Renal cortex interstitium (tissue), 11 donors: Measurements from ENCODE around the gene OTUD7B. TPM values are rescaled to one million over a fixed set of nuclear protein-coding genes. Genes with fewer than 3 reads are reported as not detected.
A peak's percentile ranks its signal among the peaks of the same experiment; 100 is the strongest.
"Not testable (repeated sequence)": the region's sequence is repeated elsewhere in the genome, so short reads cannot be mapped to it uniquely, and the experiment has no call there.

Experiments
- DNase-seq, 11 donors: peaks; one replicate each; pipeline ENCODE4 v3.0.0-alpha.2; 2013; ENCODE audit warnings: low read depth in 9 of 11, low spot score in 4 of 11; ENCODE audit errors: extremely low read depth in 1 of 11
- polyA plus RNA-seq, 3 donors: library from polyadenylated mRNA; unstranded; fragments of 120-200 nt; gene quantifications; one replicate each; pipeline ENCODE4 v1.2.1, GENCODE V29; 2013; ENCODE audit not compliant: insufficient read length in 3 of 3

Gene OTUD7B
- polyA plus RNA-seq, 3 donors = 16.2 to 22.1 (median 19.0) TPM

- no peak for DNase-seq
Measured at GRCh38 chr1:149967041-149967440, 43.5 kb downstream of the OTUD7B start.

- no peak for DNase-seq
Measured at GRCh38 chr1:149966405-149966804, 44.1 kb downstream of the OTUD7B start.

- DNase-seq = no peak
Measured at GRCh38 chr1:149965440-149965839, 45.1 kb downstream of the OTUD7B start.

GRCh38 chr1:149963358-149963757 lies 47.2 kb downstream of the OTUD7B start:
- no peak for DNase-seq

GRCh38 chr1:149962736-149963135 lies 47.8 kb downstream of the OTUD7B start:
- no peak for DNase-seq

- DNase-seq = peak in 7 of 11 donors; percentile 47 to 79 (median 64)
Measured at GRCh38 chr1:149962039-149962647, 48.4 kb downstream of the OTUD7B start.

GRCh38 chr1:149957548-149957947 lies 53.0 kb downstream of the OTUD7B start:
- not testable (repeated sequence) for DNase-seq

GRCh38 chr1:149949911-149950310 lies 60.6 kb downstream of the OTUD7B start:
- DNase-seq = no peak

- DNase-seq = no peak
Measured at GRCh38 chr1:149945206-149945605, 65.3 kb downstream of the OTUD7B start.

GRCh38 chr1:149942885-149943284 lies 67.6 kb downstream of the OTUD7B start:
- DNase-seq = no peak

GRCh38 chr1:149942207-149942606 lies 68.3 kb downstream of the OTUD7B start:
- DNase-seq = peak in 2 of 11 donors; percentile 40 to 44

GRCh38 chr1:149940427-149940826 lies 70.1 kb downstream of the OTUD7B start:
- no peak for DNase-seq

GRCh38 chr1:149938668-149939003 lies 71.9 kb downstream of the OTUD7B start:
- DNase-seq = not testable (repeated sequence)

GRCh38 chr1:149937759-149938158 lies 72.8 kb downstream of the OTUD7B start:
- no peak for DNase-seq

- DNase-seq = no peak
Measured at GRCh38 chr1:149936992-149937705, 73.4 kb downstream of the OTUD7B start.

GRCh38 chr1:149936170-149936991 lies 74.1 kb downstream of the OTUD7B start, which contains the start of gene MTMR11:
MTMR11 (minus strand) TSS chr1:149936879; CDS start chr1:149936647, 232 bp downstream.
- peak in 1 of 11 donors; percentile 41 for DNase-seq

- no peak for DNase-seq
Measured at GRCh38 chr1:149934356-149934755, 76.2 kb downstream of the OTUD7B start.

- no peak for DNase-seq
Measured at GRCh38 chr1:149933208-149933607, 77.3 kb downstream of the OTUD7B start.

GRCh38 chr1:149932474-149932873 lies 78.1 kb downstream of the OTUD7B start:
- no peak for DNase-seq

- no peak for DNase-seq
Measured at GRCh38 chr1:149931212-149931790, 79.2 kb downstream of the OTUD7B start.
